GM18868 (cell line): Measurements from ENCODE around the gene XKR7.
"Not testable (repeated sequence)": the region's sequence is repeated elsewhere in the genome, so short reads cannot be mapped to it uniquely, and the experiment has no call there.

Source experiments
- ATAC-seq: cut with Tn5 transposase; IDR thresholded peaks from one replicate; pipeline ENCODE4 v1.9.1; 2021; ENCODE audit warnings: mild to moderate bottlenecking, moderate library complexity; ENCODE audit not compliant: unreplicated experiment

The XKR7 gene

GRCh38 chr20:32010666-32011065 is 42.7 kb downstream of the XKR7 start:
- ATAC-seq, result no peak

GRCh38 chr20:32012159-32012688 is 44.3 kb downstream of the XKR7 start:
- no peak for ATAC-seq

GRCh38 chr20:32013326-32013725 is 45.4 kb downstream of the XKR7 start:
- no peak for ATAC-seq

- no peak for ATAC-seq
These were observed 49.8 kb downstream of the XKR7 start for GRCh38 chr20:32017711-32018251.

GRCh38 chr20:32018269-32019155 is 50.6 kb downstream of the XKR7 start:
- ATAC-seq, result no peak

- ATAC-seq, result no peak
These were observed 51.2 kb downstream of the XKR7 start for GRCh38 chr20:32019156-32019510.

GRCh38 chr20:32019563-32020463 is 51.9 kb downstream of the XKR7 start:
- ATAC-seq, result no peak

- no peak for ATAC-seq
These were observed 53.1 kb downstream of the XKR7 start for GRCh38 chr20:32021091-32021490.

- ATAC-seq, result no peak
These were observed 56.8 kb downstream of the XKR7 start for GRCh38 chr20:32024683-32025295.

- no peak for ATAC-seq
These were observed 59.7 kb downstream of the XKR7 start for GRCh38 chr20:32027643-32028042.

GRCh38 chr20:32028647-32029372 is 60.9 kb downstream of the XKR7 start:
- ATAC-seq, result no peak

GRCh38 chr20:32029561-32029960 is 61.6 kb downstream of the XKR7 start:
- ATAC-seq, result no peak

- no peak for ATAC-seq
These were observed 63.3 kb downstream of the XKR7 start for GRCh38 chr20:32031007-32031958.

GRCh38 chr20:32033316-32033715 is 65.4 kb downstream of the XKR7 start:
- ATAC-seq, result no peak

GRCh38 chr20:32033721-32034120 is 65.8 kb downstream of the XKR7 start:
- not testable (repeated sequence) for ATAC-seq

GRCh38 chr20:32034581-32035425 is 66.9 kb downstream of the XKR7 start:
- ATAC-seq, result peak; percentile 44

GRCh38 chr20:32035426-32035779 is 67.5 kb downstream of the XKR7 start:
- peak; percentile 41 for ATAC-seq

GRCh38 chr20:32036252-32036651 is 68.3 kb downstream of the XKR7 start:
- ATAC-seq, result no peak
